ENCODE results near the gene RRP1.
"Not testable (repeated sequence)": the region's sequence is repeated elsewhere in the genome, so short reads cannot be mapped to it uniquely, and the experiment has no call there.

DNA sequence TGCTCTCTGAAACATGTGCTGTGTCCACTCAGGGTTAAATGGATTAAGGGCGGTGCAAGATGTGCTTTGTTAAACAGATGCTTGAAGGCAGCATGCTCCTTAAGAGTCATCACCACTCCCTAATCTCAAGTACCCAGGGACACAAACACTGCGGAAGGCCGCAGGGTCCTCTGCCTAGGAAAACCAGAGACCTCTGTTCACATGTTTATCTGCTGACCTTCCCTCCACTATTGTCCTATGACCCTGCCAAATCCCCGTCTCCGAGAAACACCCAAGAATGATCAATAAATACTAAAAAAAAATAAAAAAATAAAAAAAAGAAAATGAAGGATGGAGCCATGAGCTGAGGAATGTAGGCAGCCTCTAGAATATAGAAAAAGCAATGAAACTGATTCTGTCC, 33.4 kb downstream of the RRP1 start:
- TF ChIP-seq, protein P1, sequence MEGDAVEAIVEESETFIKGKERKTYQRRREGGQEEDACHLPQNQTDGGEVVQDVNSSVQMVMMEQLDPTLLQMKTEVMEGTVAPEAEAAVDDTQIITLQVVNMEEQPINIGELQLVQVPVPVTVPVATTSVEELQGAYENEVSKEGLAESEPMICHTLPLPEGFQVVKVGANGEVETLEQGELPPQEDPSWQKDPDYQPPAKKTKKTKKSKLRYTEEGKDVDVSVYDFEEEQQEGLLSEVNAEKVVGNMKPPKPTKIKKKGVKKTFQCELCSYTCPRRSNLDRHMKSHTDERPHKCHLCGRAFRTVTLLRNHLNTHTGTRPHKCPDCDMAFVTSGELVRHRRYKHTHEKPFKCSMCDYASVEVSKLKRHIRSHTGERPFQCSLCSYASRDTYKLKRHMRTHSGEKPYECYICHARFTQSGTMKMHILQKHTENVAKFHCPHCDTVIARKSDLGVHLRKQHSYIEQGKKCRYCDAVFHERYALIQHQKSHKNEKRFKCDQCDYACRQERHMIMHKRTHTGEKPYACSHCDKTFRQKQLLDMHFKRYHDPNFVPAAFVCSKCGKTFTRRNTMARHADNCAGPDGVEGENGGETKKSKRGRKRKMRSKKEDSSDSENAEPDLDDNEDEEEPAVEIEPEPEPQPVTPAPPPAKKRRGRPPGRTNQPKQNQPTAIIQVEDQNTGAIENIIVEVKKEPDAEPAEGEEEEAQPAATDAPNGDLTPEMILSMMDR (IDR thresholded peaks at IDR 0.05; ENCODE audit: insufficient read depth, low read length, poor library complexity, severe bottlenecking): not testable (repeated sequence)
- not testable (repeated sequence) for TF ChIP-seq EZH2phosphoT487 (conservative IDR thresholded peaks at IDR 0.05; ENCODE audit: low read length)
